Measurements from ENCODE around the gene B9D1.

DNA sequence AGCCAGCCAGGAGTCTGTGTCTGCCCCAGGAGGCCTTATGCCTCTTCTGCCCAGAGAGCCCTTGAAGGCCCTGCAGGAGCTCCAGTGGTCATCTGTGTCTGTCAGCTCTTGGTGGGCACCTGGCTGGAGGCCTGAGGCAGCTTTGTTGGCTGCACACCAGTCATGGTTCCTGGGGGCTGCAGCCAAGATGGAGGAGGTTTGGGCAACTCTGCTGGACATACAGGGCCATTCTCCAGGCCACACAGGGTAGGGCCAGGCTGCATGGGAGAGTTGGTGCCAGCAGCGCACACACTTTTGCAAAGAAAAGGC, 29.4 kb downstream of the B9D1 start:
- TF ChIP-seq, protein P1, sequence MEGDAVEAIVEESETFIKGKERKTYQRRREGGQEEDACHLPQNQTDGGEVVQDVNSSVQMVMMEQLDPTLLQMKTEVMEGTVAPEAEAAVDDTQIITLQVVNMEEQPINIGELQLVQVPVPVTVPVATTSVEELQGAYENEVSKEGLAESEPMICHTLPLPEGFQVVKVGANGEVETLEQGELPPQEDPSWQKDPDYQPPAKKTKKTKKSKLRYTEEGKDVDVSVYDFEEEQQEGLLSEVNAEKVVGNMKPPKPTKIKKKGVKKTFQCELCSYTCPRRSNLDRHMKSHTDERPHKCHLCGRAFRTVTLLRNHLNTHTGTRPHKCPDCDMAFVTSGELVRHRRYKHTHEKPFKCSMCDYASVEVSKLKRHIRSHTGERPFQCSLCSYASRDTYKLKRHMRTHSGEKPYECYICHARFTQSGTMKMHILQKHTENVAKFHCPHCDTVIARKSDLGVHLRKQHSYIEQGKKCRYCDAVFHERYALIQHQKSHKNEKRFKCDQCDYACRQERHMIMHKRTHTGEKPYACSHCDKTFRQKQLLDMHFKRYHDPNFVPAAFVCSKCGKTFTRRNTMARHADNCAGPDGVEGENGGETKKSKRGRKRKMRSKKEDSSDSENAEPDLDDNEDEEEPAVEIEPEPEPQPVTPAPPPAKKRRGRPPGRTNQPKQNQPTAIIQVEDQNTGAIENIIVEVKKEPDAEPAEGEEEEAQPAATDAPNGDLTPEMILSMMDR (IDR thresholded peaks at IDR 0.05; ENCODE audit: insufficient read depth, low read length, poor library complexity, severe bottlenecking) = no peak
- no peak for TF ChIP-seq EZH2phosphoT487 (conservative IDR thresholded peaks at IDR 0.05; ENCODE audit: low read length)

Measured in SU-DHL-6 (cell line).